HL-60/S4 (cell line): ENCODE measurements around the gene CNTNAP5.

Experiments
- in situ Hi-C: fragments of 300-500 bp; cut with MboI; formaldehyde crosslinking; loops from 2 replicates; pipeline ENCODE4 v1.14.3; 2022; ENCODE audit warnings: low sequenced_read_pairs

Gene CNTNAP5

GRCh38 chr2:124261456-124261855 is 236.4 kb downstream of the CNTNAP5 start:
- in situ Hi-C loops = no loop called here

DNA sequence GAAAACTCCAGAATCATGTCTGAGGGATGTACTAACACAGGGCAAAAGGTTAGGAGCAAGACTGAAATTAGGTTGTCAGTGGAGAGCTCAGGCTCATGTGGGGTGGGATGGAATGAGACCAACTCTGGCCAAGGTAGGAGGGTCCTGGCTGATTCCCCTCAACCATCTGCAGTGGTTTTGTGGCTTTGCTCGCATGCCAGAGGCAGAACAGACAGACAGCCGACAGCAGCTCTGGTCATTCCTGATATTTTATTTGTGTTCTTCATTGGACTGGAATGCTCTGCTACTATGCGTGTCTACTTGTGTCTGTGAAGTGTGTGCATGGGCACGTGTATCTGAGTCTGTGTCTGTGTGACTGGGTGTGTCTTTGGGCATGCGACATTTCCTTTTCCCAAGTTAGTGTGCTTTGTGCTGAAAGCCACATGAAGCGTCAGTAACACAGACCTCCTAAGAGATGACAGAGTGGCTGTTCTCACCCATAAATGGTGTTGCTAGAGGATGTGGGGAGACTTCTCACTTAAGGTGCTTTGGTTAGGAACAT is 239.5 kb downstream of the CNTNAP5 start:
- in situ Hi-C loops = no loop called here

- in situ Hi-C loops = no loop called here
Measured at GRCh38 chr2:124267794-124268193, 242.7 kb downstream of the CNTNAP5 start.

DNA sequence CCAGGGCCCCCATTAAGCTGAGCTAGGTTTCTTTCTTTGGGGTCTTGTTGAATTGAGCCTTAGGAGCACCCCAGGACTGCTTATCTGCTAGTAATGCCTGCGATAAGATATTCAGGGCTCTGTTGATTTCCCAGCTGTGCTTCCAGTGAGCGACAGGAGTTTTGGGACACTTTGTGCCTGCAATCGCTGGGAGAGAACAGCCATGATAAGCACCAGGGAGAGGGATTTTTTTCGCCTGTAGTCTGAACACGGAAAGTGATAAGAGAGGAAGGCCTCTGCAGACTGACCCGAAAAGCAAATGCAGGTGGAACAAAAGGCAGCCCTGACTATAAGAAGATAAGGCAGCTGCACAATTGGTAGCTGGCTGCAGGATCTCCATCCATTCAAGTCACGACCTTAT is 244.3 kb downstream of the CNTNAP5 start:
- in situ Hi-C loops = no loop called here

GRCh38 chr2:124272261-124272841 is 247.3 kb downstream of the CNTNAP5 start:
- in situ Hi-C loops = no loop called here

- in situ Hi-C loops = no loop called here
Measured at GRCh38 chr2:124281541-124281940, 256.5 kb downstream of the CNTNAP5 start.

- in situ Hi-C loops = no loop called here
Measured at GRCh38 chr2:124283096-124283495, 258.0 kb downstream of the CNTNAP5 start.

- in situ Hi-C loops = no loop called here
Measured at GRCh38 chr2:124286089-124286783, 261.1 kb downstream of the CNTNAP5 start.

DNA sequence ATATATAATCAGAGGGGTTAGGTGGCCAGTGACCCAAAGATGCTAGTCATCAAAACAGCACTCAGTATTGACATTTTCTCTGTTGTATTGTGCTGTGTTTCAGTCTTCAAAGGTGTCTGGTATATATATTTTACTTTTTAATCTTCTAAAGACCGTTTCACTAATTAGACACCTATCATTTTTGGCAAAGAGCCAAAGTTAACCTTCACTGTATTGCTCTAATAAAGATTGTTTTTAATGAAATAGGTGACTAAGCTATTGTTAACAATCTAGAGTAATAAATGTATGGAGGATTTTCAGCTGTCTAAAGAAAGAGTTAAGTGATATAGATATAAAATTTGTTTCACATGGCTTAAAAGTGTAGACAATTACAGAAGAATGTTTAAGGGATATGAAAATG is 264.0 kb downstream of the CNTNAP5 start:
- in situ Hi-C loops = no loop called here

GRCh38 chr2:124289615-124290014 is 264.5 kb downstream of the CNTNAP5 start:
- in situ Hi-C loops = no loop called here

DNA sequence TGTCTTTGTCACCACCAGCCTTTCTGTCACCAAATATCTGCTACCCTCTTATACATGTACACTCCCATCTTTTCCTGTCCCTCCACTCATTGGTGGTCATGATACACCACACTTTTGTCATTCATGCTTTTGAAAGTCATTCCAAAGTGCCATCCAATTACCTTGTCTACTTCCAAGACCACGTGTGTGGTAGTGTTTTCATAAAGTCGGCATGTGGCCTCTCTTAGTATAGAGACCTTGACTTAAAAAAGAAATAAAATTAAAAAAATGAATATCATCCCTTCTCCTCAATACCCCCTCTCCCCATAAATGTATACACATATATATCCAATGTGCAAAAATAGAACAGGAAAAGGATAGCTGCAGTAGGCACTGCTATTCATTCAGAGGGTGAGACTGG is 271.4 kb downstream of the CNTNAP5 start:
- in situ Hi-C loops = no loop called here

DNA sequence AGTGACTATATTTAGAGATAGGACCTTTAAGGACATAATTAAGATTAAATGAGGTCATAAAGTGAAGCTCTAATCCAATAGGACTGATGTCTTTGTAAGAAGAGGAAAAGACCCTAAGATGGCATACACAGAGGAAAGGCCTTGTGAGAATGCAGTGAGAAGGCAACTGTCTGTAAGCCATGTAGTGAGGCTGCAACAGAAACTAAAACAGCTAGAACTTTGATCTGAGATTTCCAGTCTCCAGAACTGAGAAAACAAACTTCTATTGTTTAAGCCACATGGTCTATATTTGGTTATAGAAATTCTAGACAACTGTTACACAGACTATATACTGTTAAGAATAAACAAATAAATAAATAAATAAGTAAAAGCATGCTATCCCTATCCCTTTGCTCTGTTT is 276.8 kb downstream of the CNTNAP5 start:
- in situ Hi-C loops = no loop called here

DNA sequence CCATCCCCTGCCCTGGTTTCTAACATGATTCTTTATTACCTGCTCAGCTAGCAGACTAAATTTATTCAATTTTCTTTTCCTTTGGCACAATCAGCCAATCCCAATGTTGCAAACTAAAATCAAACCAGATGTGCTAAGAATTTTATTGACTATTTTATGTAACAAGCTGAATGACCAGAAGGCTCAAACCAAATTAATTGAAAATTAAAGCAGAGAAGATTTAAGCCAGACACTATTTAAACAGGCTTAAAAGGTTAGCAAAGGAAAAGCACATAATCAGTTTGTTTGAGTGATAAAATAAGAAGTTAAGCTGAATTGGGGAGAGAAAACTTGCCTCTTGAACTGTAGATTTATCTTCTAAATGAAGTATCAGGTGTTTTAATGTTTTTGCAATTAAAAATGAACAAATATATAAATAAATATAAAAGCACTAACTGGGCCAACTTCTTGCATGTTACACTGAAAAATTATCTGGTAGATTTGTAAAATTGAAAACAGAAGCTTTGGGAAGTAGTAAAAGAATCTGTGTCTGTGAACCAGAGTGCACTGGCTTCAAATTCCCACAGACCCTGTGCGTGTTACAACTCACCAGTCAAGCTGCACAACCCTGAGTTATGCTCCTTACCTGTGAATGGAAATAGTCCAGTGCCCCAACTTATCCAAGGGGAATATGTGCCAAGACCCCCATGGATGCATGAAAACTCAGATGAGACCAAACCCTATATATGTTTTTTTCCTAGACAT is 283.4 kb downstream of the CNTNAP5 start:
- in situ Hi-C loops = no loop called here

DNA sequence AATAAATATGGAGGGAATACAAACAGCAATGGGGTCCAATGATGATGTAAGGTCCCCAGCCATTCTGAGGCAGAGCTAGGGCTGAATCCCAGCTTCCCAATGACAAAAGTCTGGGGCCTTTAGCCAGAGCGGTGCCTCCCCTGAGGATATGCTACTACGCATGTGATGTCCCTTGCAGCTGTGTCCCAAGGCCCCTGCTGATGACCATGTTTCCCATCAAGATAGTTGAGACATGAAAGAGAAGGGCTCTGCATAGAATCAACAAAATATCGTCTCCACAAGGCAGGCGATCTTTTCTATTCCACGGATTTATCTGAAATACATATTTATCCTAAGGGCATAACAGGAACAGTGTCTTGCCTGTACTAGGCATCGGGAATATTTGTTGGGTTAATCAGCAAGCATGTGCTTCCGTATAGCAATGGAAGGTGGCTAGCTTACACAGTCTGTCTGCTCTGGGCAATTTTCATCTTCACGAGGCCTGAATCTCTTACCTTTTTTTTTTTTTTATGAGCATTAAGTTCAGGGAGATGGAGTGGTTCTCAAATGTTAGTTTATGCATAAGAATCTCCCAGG is 284.6 kb downstream of the CNTNAP5 start:
- in situ Hi-C loops = no loop called here

GRCh38 chr2:124310671-124311070 is 285.6 kb downstream of the CNTNAP5 start:
- in situ Hi-C loops = no loop called here

GRCh38 chr2:124314084-124314483 is 289.0 kb downstream of the CNTNAP5 start:
- in situ Hi-C loops = no loop called here

GRCh38 chr2:124315221-124315880 is 290.3 kb downstream of the CNTNAP5 start:
- in situ Hi-C loops = no loop called here

GRCh38 chr2:124316133-124316532 is 291.0 kb downstream of the CNTNAP5 start:
- in situ Hi-C loops = no loop called here

DNA sequence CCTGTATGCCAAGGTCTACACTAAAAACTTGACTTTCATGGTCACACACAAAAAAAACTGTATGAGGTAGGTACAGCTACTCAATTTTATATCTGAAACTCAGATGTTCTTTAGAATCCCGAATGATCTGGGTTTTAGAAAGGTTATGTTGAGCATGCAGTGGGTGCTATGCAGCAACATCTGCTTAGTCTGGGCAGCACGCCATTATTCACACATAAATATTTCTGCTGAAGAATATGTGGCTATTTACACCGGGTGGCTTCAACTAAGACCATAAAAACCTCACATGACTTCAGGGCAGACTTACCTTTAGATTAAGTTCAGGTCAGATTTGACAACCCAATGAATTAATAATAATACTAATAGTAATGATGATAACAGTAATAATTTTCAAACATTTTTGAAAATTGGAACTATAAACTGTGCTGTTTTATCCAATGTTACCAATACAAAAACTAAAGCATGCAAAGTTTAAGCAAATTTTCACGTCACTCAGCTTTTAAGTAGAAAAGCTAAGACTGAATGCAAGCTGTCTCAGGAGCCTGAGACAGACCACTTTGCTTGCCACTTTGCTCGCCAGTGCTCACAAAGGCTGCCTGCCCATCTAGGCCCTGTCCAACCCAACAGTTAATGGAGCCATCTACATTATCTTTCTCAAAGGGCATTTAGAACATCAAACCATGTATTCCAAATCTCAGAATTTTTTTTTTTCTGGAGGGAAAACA is 292.0 kb downstream of the CNTNAP5 start:
- in situ Hi-C loops = no loop called here

GRCh38 chr2:124317628-124318027 is 292.5 kb downstream of the CNTNAP5 start:
- in situ Hi-C loops = no loop called here
